Measurements from ENCODE around the gene GATA5. TPM values are rescaled to one million over a fixed set of nuclear protein-coding genes. Genes with fewer than 3 reads are reported as not detected.

Gene GATA5
- total RNA-seq, 5 donors from 2014 or later (not counting 1 experiment from before 2014, with no cell fraction given), result not detected

- Histone ChIP-seq H3K27me3 (replicated peaks in 1 of 2; ENCODE audit: control insufficient read depth in 2 of 2, extremely low read depth in 1 of 2, insufficient read depth in 2 of 2, low read length in 1 of 2) (peaks cover 0 to 7% of the 10 kb centered on the region in 2 experiments), H3K36me3 (ENCODE audit: control insufficient read depth in 2 of 2, extremely low read depth in 1 of 2, insufficient read depth in 1 of 2, low read length in 1 of 2) (no peaks in the 10 kb centered on the region), H3K4me1 (ENCODE audit: control insufficient read depth in 1 of 2, extremely low read depth in 1 of 2, insufficient read depth in 2 of 2, low read length in 2 of 2) (peaks cover 0 to 20% of the 10 kb centered on the region in 2 experiments), H3K27ac (ENCODE audit: low read length) (no peak overlapping the region), H3K4me3 (ENCODE audit: control insufficient read depth in 1 of 2, extremely low read depth in 1 of 2, low read length in 1 of 2) (no peak overlapping the region), H3K9me3 (no peaks in the 10 kb centered on the region)
- ChIA-PET POLR2A (no interaction called here), CTCF (no interaction called here)
- 45% methylated on average over 9 of the region's 13 CpGs for WGBS (ENCODE audit: insufficient coverage)
- peaks cover 12 to 25% (median 14%) of the 10 kb centered on the region in 3 donors for H3K4me1 Mint-ChIP-seq
- H3K27ac Mint-ChIP-seq, result peak overlapping the region; percentile 53 to 57
- no peaks in the 10 kb centered on the region for H3K9me3 Mint-ChIP-seq
- peaks cover 2 to 3% of the 10 kb centered on the region in 2 donors for H3K27me3 Mint-ChIP-seq
- no peak overlapping the region for H3K4me3 Mint-ChIP-seq
- DNase-seq, result peak in 29 of 35 experiments; percentile 3 to 70 (median 23)
- no peaks in the 10 kb centered on the region for H3K36me3 Mint-ChIP-seq
- peak; percentile 38 to 84 (median 50) for ATAC-seq (replicated peaks in 1 of 4)
These were observed 26.2 kb upstream of the GATA5 start for GRCh38 chr20:62501801-62502495.

- no peak overlapping the region for H3K4me3 ChIP-seq (ENCODE audit: control insufficient read depth in 1 of 2, extremely low read depth in 1 of 2, low read length in 1 of 2)
These were observed 24.6 kb upstream of the GATA5 start for GRCh38 chr20:62500237-62500864.

GRCh38 chr20:62499758-62500236 is 24.0 kb upstream of the GATA5 start:
- ATAC-seq (replicated peaks in 1 of 4), result peak in 1 of 4 experiments; percentile 11

More at GRCh38 chr20:62500237-62500864, 24.6 kb upstream of the GATA5 start:
- Histone ChIP-seq H3K36me3 (ENCODE audit: control insufficient read depth in 2 of 2, extremely low read depth in 1 of 2, insufficient read depth in 1 of 2, low read length in 1 of 2) (no peaks in the 10 kb centered on the region), H3K27ac (ENCODE audit: low read length) (no peak overlapping the region), H3K27me3 (replicated peaks in 1 of 2; ENCODE audit: control insufficient read depth in 2 of 2, extremely low read depth in 1 of 2, insufficient read depth in 2 of 2, low read length in 1 of 2) (peaks cover 0 to 19% of the 10 kb centered on the region in 2 experiments), H3K9me3 (no peaks in the 10 kb centered on the region), H3K4me1 (ENCODE audit: control insufficient read depth in 1 of 2, extremely low read depth in 1 of 2, insufficient read depth in 2 of 2, low read length in 2 of 2) (peaks cover 0 to 22% of the 10 kb centered on the region in 2 experiments)
- ATAC-seq (replicated peaks in 1 of 4) (peak; percentile 73 to 83 (median 78)), DNase-seq (peak; percentile 42 to 85 (median 72))
- Mint-ChIP-seq H3K27me3 (peaks cover 3 to 5% of the 10 kb centered on the region in 2 donors), H3K36me3 (no peaks in the 10 kb centered on the region), H3K9me3 (no peaks in the 10 kb centered on the region), H3K27ac (peak overlapping the region in 1 of 2 donors; percentile 4), H3K4me1 (peaks cover 12 to 27% (median 14%) of the 10 kb centered on the region in 3 donors), H3K4me3 (no peak overlapping the region)
- POLR2A ChIA-PET, result interaction anchor here in 1 of 2 donors (0.8 kb wide), 1 partner anchor 12 kb away, joined by 13 read pairs; no protein-coding TSS in a partner anchor
- 28% methylated on average over 26 of the region's 26 CpGs for WGBS (ENCODE audit: insufficient coverage)
- CTCF ChIA-PET, result interaction anchor here (0.5 to 1.8 kb wide), 10 partner anchors 26 to 480 kb away, joined by 3 to 12 read pairs (median 4); no protein-coding TSS in a partner anchor

GRCh38 chr20:62498874-62499273 is 23.1 kb upstream of the GATA5 start:
- H3K27ac ChIP-seq (ENCODE audit: low read length), result no peak overlapping the region
- no peak overlapping the region for H3K4me3 Mint-ChIP-seq
- 92% methylated on average over 3 of the region's 6 CpGs for WGBS (ENCODE audit: insufficient coverage)
- no peak overlapping the region for H3K4me3 ChIP-seq (ENCODE audit: control insufficient read depth in 1 of 2, extremely low read depth in 1 of 2, low read length in 1 of 2)
- POLR2A ChIA-PET, result no interaction called here
- H3K9me3 Mint-ChIP-seq, result no peaks in the 10 kb centered on the region
- CTCF ChIA-PET, result interaction anchor here in 1 of 2 donors (1.3 to 1.8 kb wide), 2 partner anchors 118 to 309 kb away, joined by 7 to 12 read pairs; no protein-coding TSS in a partner anchor
- H3K27me3 Mint-ChIP-seq, result peaks cover 3 to 7% of the 10 kb centered on the region in 2 donors
- H3K36me3 ChIP-seq (ENCODE audit: control insufficient read depth in 2 of 2, extremely low read depth in 1 of 2, insufficient read depth in 1 of 2, low read length in 1 of 2), result no peaks in the 10 kb centered on the region
- no peak for DNase-seq
- no peak for ATAC-seq (replicated peaks in 1 of 4)
- peaks cover 12 to 27% (median 14%) of the 10 kb centered on the region in 3 donors for H3K4me1 Mint-ChIP-seq
- peaks cover 0 to 24% of the 10 kb centered on the region in 2 experiments for H3K4me1 ChIP-seq (ENCODE audit: control insufficient read depth in 1 of 2, extremely low read depth in 1 of 2, insufficient read depth in 2 of 2, low read length in 2 of 2)
- no peak overlapping the region for H3K27ac Mint-ChIP-seq
- H3K9me3 ChIP-seq, result no peaks in the 10 kb centered on the region
- peaks cover 0 to 22% of the 10 kb centered on the region in 2 experiments for H3K27me3 ChIP-seq (replicated peaks in 1 of 2; ENCODE audit: control insufficient read depth in 2 of 2, extremely low read depth in 1 of 2, insufficient read depth in 2 of 2, low read length in 1 of 2)
- no peaks in the 10 kb centered on the region for H3K36me3 Mint-ChIP-seq

More at GRCh38 chr20:62499758-62500236, 24.0 kb upstream of the GATA5 start:
- ChIA-PET POLR2A (interaction anchor here in 1 of 2 donors (0.8 kb wide), 1 partner anchor 12 kb away, joined by 13 read pairs; no protein-coding TSS in a partner anchor), CTCF (interaction anchor here (0.5 to 1.8 kb wide), 10 partner anchors 26 to 479 kb away, joined by 3 to 12 read pairs (median 4); no protein-coding TSS in a partner anchor)
- peaks cover 0 to 19% of the 10 kb centered on the region in 2 experiments for H3K27me3 ChIP-seq (replicated peaks in 1 of 2; ENCODE audit: control insufficient read depth in 2 of 2, extremely low read depth in 1 of 2, insufficient read depth in 2 of 2, low read length in 1 of 2)
- H3K27ac Mint-ChIP-seq, result no peak overlapping the region
- DNase-seq, result no peak
- peaks cover 12 to 27% (median 14%) of the 10 kb centered on the region in 3 donors for H3K4me1 Mint-ChIP-seq
- no peak overlapping the region for H3K27ac ChIP-seq (ENCODE audit: low read length)
- H3K9me3 Mint-ChIP-seq, result no peaks in the 10 kb centered on the region
- H3K36me3 Mint-ChIP-seq, result no peaks in the 10 kb centered on the region
- no peaks in the 10 kb centered on the region for H3K36me3 ChIP-seq (ENCODE audit: control insufficient read depth in 2 of 2, extremely low read depth in 1 of 2, insufficient read depth in 1 of 2, low read length in 1 of 2)
- no peaks in the 10 kb centered on the region for H3K9me3 ChIP-seq
- no peak overlapping the region for H3K4me3 Mint-ChIP-seq
- peaks cover 3 to 5% of the 10 kb centered on the region in 2 donors for H3K27me3 Mint-ChIP-seq
- peaks cover 0 to 22% of the 10 kb centered on the region in 2 experiments for H3K4me1 ChIP-seq (ENCODE audit: control insufficient read depth in 1 of 2, extremely low read depth in 1 of 2, insufficient read depth in 2 of 2, low read length in 2 of 2)
- no peak overlapping the region for H3K4me3 ChIP-seq (ENCODE audit: control insufficient read depth in 1 of 2, extremely low read depth in 1 of 2, low read length in 1 of 2)
- 59% methylated on average over 14 of the region's 21 CpGs for WGBS (ENCODE audit: insufficient coverage)

GRCh38 chr20:62496568-62497218 is 20.9 kb upstream of the GATA5 start:
- H3K27ac Mint-ChIP-seq, result no peak overlapping the region
- H3K27me3 Mint-ChIP-seq, result peaks cover 3 to 7% of the 10 kb centered on the region in 2 donors
- H3K4me3 ChIP-seq (ENCODE audit: control insufficient read depth in 1 of 2, extremely low read depth in 1 of 2, low read length in 1 of 2), result no peak overlapping the region
- CTCF ChIA-PET, result no interaction called here
- no peak overlapping the region for H3K27ac ChIP-seq (ENCODE audit: low read length)
- no peaks in the 10 kb centered on the region for H3K36me3 Mint-ChIP-seq
- no peaks in the 10 kb centered on the region for H3K36me3 ChIP-seq (ENCODE audit: control insufficient read depth in 2 of 2, extremely low read depth in 1 of 2, insufficient read depth in 1 of 2, low read length in 1 of 2)
- DNase-seq (peak in 10 of 35 experiments; percentile 8 to 50 (median 23)), ATAC-seq (replicated peaks in 1 of 4) (peak in 1 of 4 experiments; percentile 52)
- peaks cover 8 to 19% (median 12%) of the 10 kb centered on the region in 3 donors for H3K4me1 Mint-ChIP-seq
- H3K9me3 ChIP-seq, result no peaks in the 10 kb centered on the region
- WGBS (ENCODE audit: insufficient coverage), result 40% methylated on average over 27 of the region's 32 CpGs
- no peaks in the 10 kb centered on the region for H3K9me3 Mint-ChIP-seq
- H3K27me3 ChIP-seq (replicated peaks in 1 of 2; ENCODE audit: control insufficient read depth in 2 of 2, extremely low read depth in 1 of 2, insufficient read depth in 2 of 2, low read length in 1 of 2), result peaks cover 0 to 32% of the 10 kb centered on the region in 2 experiments
- POLR2A ChIA-PET, result no interaction called here
- no peak overlapping the region for H3K4me3 Mint-ChIP-seq
- H3K4me1 ChIP-seq (ENCODE audit: control insufficient read depth in 1 of 2, extremely low read depth in 1 of 2, insufficient read depth in 2 of 2, low read length in 2 of 2), result peaks cover 0 to 16% of the 10 kb centered on the region in 2 experiments

Data from T-cell (primary cell).